HCT116 (cell line): ENCODE measurements around the gene FASLG.

Experiments
- CTCF ChIP-seq, 3 experiments: fragments of 200-600 bp in 1 of 3; sonication (generic) in 1 of 3; IDR thresholded peaks in 2 of 3; conservative IDR thresholded peaks in 1 of 3; 2 replicates each; pipeline ENCODE4 v1.5.1; 2012 to 2017; ENCODE audit warnings: low read depth in 2 of 3, low read length in 2 of 3, antibody characterized with exemption in 1 of 3, borderline replicate concordance in 1 of 3, control low read depth in 1 of 3, mild to moderate bottlenecking in 1 of 3, mixed read lengths in 1 of 3, mixed run types in 1 of 3, moderate library complexity in 1 of 3; ENCODE audit not compliant: insufficient read depth in 1 of 3
- EZH2 ChIP-seq: fragments of 200-600 bp; sonication (generic); IDR thresholded peaks from 2 replicates; pipeline ENCODE4 v1.6.1; 2017; ENCODE audit warnings: antibody characterized with exemption, mixed run types
- JUND ChIP-seq: IDR thresholded peaks from 2 replicates; pipeline ENCODE4 v1.6.1; 2012
- SRF ChIP-seq: IDR thresholded peaks from 2 replicates; pipeline ENCODE4 v1.6.1; 2012; ENCODE audit warnings: low read depth
- ZNF274 ChIP-seq: fragments of 200-500 bp; sonication (Bioruptor generic); IDR thresholded peaks from 2 replicates; pipeline ENCODE4 v1.6.1; 2014; ENCODE audit warnings: mild to moderate bottlenecking, low read depth, low read length, inconsistent platforms

- TF ChIP-seq CTCF (IDR thresholded peaks at IDR 0.05 in 2 of 3, conservative IDR thresholded peaks at IDR 0.05 in 1 of 3; ENCODE audit: borderline replicate concordance in 1 of 3, insufficient read depth in 1 of 3, low read depth in 2 of 3, low read length in 2 of 3), result no peak
- TF ChIP-seq EZH2, result no peak
- TF ChIP-seq JUND, result no peak
- no peak for TF ChIP-seq SRF
- TF ChIP-seq ZNF274, result no peak
Observed at GRCh38 chr1:172638249-172638648, 20.7 kb upstream of the FASLG start.
